Caco-2 (cell line): ENCODE measurements around the gene OR2M7. TPM values are rescaled to one million over a fixed set of nuclear protein-coding genes. Genes with fewer than 3 reads are reported as not detected.

ENCODE experiments used
- BruUV-seq: library from RNA; stranded (reverse); fragments of 400-500 nt; replicated peaks from 2 replicates; lab custom pipeline; 2021; lab: Mats Ljungman, UMichigan
- CTCF ChIA-PET: fragments of 300-600 bp; sonication (Branson Sonifier 250); formaldehyde crosslinking; loops from one replicate; lab custom pipeline; 2022; ENCODE audit warnings: antibody characterized with exemption; lab: Charles Lee
- POLR2A ChIA-PET: fragments of 300-600 bp; sonication (Branson Sonifier 250); formaldehyde crosslinking; loops from one replicate; lab custom pipeline; 2022; ENCODE audit warnings: antibody characterized with exemption; lab: Charles Lee
- DNase-seq, 2 experiments: peaks; one replicate each; pipeline versions ENCODE4 v3.0.0 to v3.0.0-alpha.2; 2020 to 2022
- H3K27me3 ChIP-seq: replicated peaks from 2 replicates; pipeline ENCODE4 v1.6.0; 2011; ENCODE audit warnings: low read length; ENCODE audit not compliant: control insufficient read depth, insufficient read depth
- H3K36me3 ChIP-seq: 2 replicates; pipeline ENCODE4 v1.5.1; 2011; ENCODE audit warnings: low read length; ENCODE audit not compliant: control insufficient read depth, insufficient read depth
- H3K4me1 ChIP-seq: fragments of 250-450 bp; sonication (Bioruptor Pico); 2 replicates; pipeline ENCODE4 v1.5.1; 2020; ENCODE audit warnings: mild to moderate bottlenecking
- H3K4me3 ChIP-seq: 2 replicates; pipeline ENCODE4 v1.5.1; 2011; ENCODE audit warnings: low read depth, mild to moderate bottlenecking, control low read depth, low read length
- H3K9me3 ChIP-seq: fragments of 250-450 bp; sonication (Bioruptor Pico); 2 replicates; pipeline ENCODE4 v1.5.1; 2020; ENCODE audit warnings: mild to moderate bottlenecking, moderate library complexity
- H3K27ac Mint-ChIP-seq: one replicate; pipeline ENCODE4 v1.8.0; 2022; ENCODE audit warnings: mixed read lengths; ENCODE audit not compliant: unreplicated experiment
- H3K27me3 Mint-ChIP-seq: one replicate; pipeline ENCODE4 v1.8.0; 2022; ENCODE audit warnings: mixed read lengths; ENCODE audit not compliant: insufficient read depth, unreplicated experiment
- H3K36me3 Mint-ChIP-seq: one replicate; pipeline ENCODE4 v1.8.0; 2022; ENCODE audit warnings: mild to moderate bottlenecking, mixed read lengths; ENCODE audit not compliant: insufficient read depth, unreplicated experiment
- H3K4me1 Mint-ChIP-seq: one replicate; pipeline ENCODE4 v1.8.0; 2022; ENCODE audit warnings: low read depth, mixed read lengths; ENCODE audit not compliant: unreplicated experiment
- H3K4me3 Mint-ChIP-seq: one replicate; pipeline ENCODE4 v1.8.0; 2022; ENCODE audit warnings: mild to moderate bottlenecking, moderate library complexity, mixed read lengths; ENCODE audit not compliant: unreplicated experiment
- H3K9me3 Mint-ChIP-seq: one replicate; pipeline ENCODE4 v1.8.0; 2022; ENCODE audit warnings: mixed read lengths; ENCODE audit not compliant: unreplicated experiment
- CTCF ChIP-seq, 2 experiments: fragments of 200-600 bp in 1 of 2; IDR thresholded peaks; 1 replicate in 1 of 2; 2 replicates in 1 of 2; pipeline versions ENCODE4 v1.5.1 to v1.8.0; 2011 to 2022; ENCODE audit warnings: antibody characterized with exemption in 1 of 2, control low read depth in 1 of 2, inconsistent platforms in 1 of 2, low read depth in 1 of 2, low read length in 1 of 2, mild to moderate bottlenecking in 1 of 2, moderate library complexity in 1 of 2; ENCODE audit not compliant: insufficient read depth in 1 of 2, severe bottlenecking in 1 of 2, unreplicated experiment in 1 of 2
- intact Hi-C: fragments of 100-400 bp; cut with micrococcal nuclease; formaldehyde crosslinking; loops from one replicate; pipeline ENCODE4 v1.10.0; 2022; ENCODE audit not compliant: unreplicated experiment
- total RNA-seq: library from RNA; stranded (reverse); gene quantifications from 2 replicates; pipeline ENCODE4 v1.2.3, GENCODE V29; 2022

Gene OR2M7
- total RNA-seq, 1 experiment from 2014 or later, result not detected

GRCh38 chr1:248366609-248367008 is 42.2 kb upstream of the OR2M7 start:
- ChIA-PET CTCF (no interaction called here), POLR2A (no interaction called here)
- Histone ChIP-seq H3K4me3 (no peak overlapping the region), H3K36me3 (no peaks in the 10 kb centered on the region), H3K27me3 (no peaks in the 10 kb centered on the region), H3K4me1 (no peaks in the 10 kb centered on the region), H3K9me3 (no peaks in the 10 kb centered on the region)
- Mint-ChIP-seq H3K36me3 (no peaks in the 10 kb centered on the region), H3K9me3 (peaks cover 14% of the 10 kb centered on the region), H3K4me1 (no peaks in the 10 kb centered on the region), H3K27me3 (no peaks in the 10 kb centered on the region), H3K27ac (no peak overlapping the region), H3K4me3 (no peak overlapping the region)
- TF ChIP-seq CTCF (IDR thresholded peaks at IDR 0.05; ENCODE audit: insufficient read depth in 1 of 2, low read depth in 1 of 2, low read length in 1 of 2, severe bottlenecking in 1 of 2, unreplicated experiment in 1 of 2), result no peak
- DNase-seq, result no peak
- no TSS peak for BruUV-seq
- intact Hi-C loops, result no loop called here

GRCh38 chr1:248361121-248361715 is 36.9 kb upstream of the OR2M7 start, which contains the start of gene OR2T4:
Gene OR2T4, plus strand, starts transcription at chr1:248361665. Its CDS starts 0 bp downstream, at chr1:248361665.
- Mint-ChIP-seq H3K27ac (no peak within 1 kb of the TSS), H3K9me3 (peaks cover 12% of the 10 kb centered on the region), H3K27me3 (no peaks in the 10 kb centered on the region), H3K4me1 (no peaks in the 10 kb centered on the region), H3K36me3 (no peaks in the 10 kb centered on the region), H3K4me3 (no peak within 1 kb of the TSS)
- H3K4me1 ChIP-seq, result no peaks in the 10 kb centered on the region
- TF ChIP-seq CTCF (IDR thresholded peaks at IDR 0.05; ENCODE audit: insufficient read depth in 1 of 2, low read depth in 1 of 2, low read length in 1 of 2, severe bottlenecking in 1 of 2, unreplicated experiment in 1 of 2), result no peak
- ChIA-PET CTCF (no interaction called here), POLR2A (no interaction called here)
- no peaks in the 10 kb centered on the region for H3K9me3 ChIP-seq
- H3K4me3 ChIP-seq, result no peak within 1 kb of the TSS
- BruUV-seq, result no TSS peak
- intact Hi-C loops, result no loop called here
- no peak for DNase-seq
- no peaks in the 10 kb centered on the region for H3K36me3 ChIP-seq
- H3K27me3 ChIP-seq, result no peaks in the 10 kb centered on the region

- Histone ChIP-seq H3K9me3 (no peaks in the 10 kb centered on the region), H3K4me1 (no peaks in the 10 kb centered on the region), H3K4me3 (no peak overlapping the region), H3K27me3 (no peaks in the 10 kb centered on the region), H3K36me3 (no peaks in the 10 kb centered on the region)
- DNase-seq, result no peak
- Mint-ChIP-seq H3K9me3 (peaks cover 12% of the 10 kb centered on the region), H3K27ac (no peak overlapping the region), H3K36me3 (no peaks in the 10 kb centered on the region), H3K27me3 (no peaks in the 10 kb centered on the region), H3K4me3 (no peak overlapping the region), H3K4me1 (no peaks in the 10 kb centered on the region)
- POLR2A ChIA-PET, result no interaction called here
- CTCF ChIA-PET, result no interaction called here
- intact Hi-C loops, result no loop called here
- no TSS peak for BruUV-seq
- TF ChIP-seq CTCF (IDR thresholded peaks at IDR 0.05; ENCODE audit: insufficient read depth in 1 of 2, low read depth in 1 of 2, low read length in 1 of 2, severe bottlenecking in 1 of 2, unreplicated experiment in 1 of 2), result no peak
Observed at GRCh38 chr1:248359415-248359814, 35.0 kb upstream of the OR2M7 start.
